Upper lobe of left lung (tissue), 6 donors: ENCODE data around the gene SLC17A2. TPM values are rescaled to one million over a fixed set of nuclear protein-coding genes. Genes with fewer than 3 reads are reported as not detected.

ENCODE experiments used
- ATAC-seq, 2 donors: fragments of 200-7000 bp; cut with Tn5 transposase; one replicate each; pipeline ENCODE4 v1.9.1; 2022; ENCODE audit warnings: mild to moderate bottlenecking in 2 of 2, moderate library complexity in 2 of 2; ENCODE audit not compliant: low FRiP score in 2 of 2
- DNase-seq, 2 donors: peaks; one replicate each; pipeline ENCODE4 v3.0.0-alpha.2; 2019 to 2020
- H3K27ac ChIP-seq, 4 donors: fragments of 200-600 bp; sonication (generic); one replicate each; pipeline ENCODE4 v1.5.1; 2016 to 2019
- H3K27me3 ChIP-seq, 4 donors: fragments of 200-600 bp; sonication (generic); one replicate each; pipeline ENCODE4 v1.5.1; 2017 to 2019
- H3K36me3 ChIP-seq, 4 donors: fragments of 200-600 bp; sonication (generic); one replicate each; pipeline ENCODE4 v1.5.1; 2016 to 2019
- H3K4me1 ChIP-seq, 4 donors: fragments of 200-600 bp; sonication (generic); one replicate each; pipeline ENCODE4 v1.5.1; 2018 to 2019
- H3K4me3 ChIP-seq, 4 donors: fragments of 200-600 bp; sonication (generic); one replicate each; pipeline ENCODE4 v1.5.1; 2017 to 2019; ENCODE audit warnings: mild to moderate bottlenecking in 2 of 4, moderate library complexity in 1 of 4
- H3K9me3 ChIP-seq, 4 donors: fragments of 200-600 bp; sonication (generic); one replicate each; pipeline ENCODE4 v1.5.1; 2018 to 2019
- EP300 ChIP-seq, 4 donors: sonication (generic); formaldehyde crosslinking; IDR thresholded peaks; one replicate each; pipeline ENCODE4 v1.5.1; 2017; ENCODE audit warnings: antibody characterized with exemption in 4 of 4, control low read depth in 2 of 4
- POLR2A ChIP-seq, 4 donors: fragments of 450-650 bp; IDR thresholded peaks; one replicate each; pipeline ENCODE4 v1.5.1; 2016 to 2017; ENCODE audit warnings: antibody characterized with exemption in 4 of 4, mild to moderate bottlenecking in 2 of 4
- POLR2AphosphoS5 ChIP-seq, 2 donors: sonication (generic); formaldehyde crosslinking; IDR thresholded peaks; one replicate each; pipeline ENCODE4 v1.5.1; 2017; ENCODE audit warnings: antibody characterized with exemption in 2 of 2
- WGBS, 2 donors: methylation state at CpG; one replicate each; pipeline ENCODE4 v1.1.5; 2017 to 2018; 5-methylcytosine and 5-hydroxymethylcytosine counted together
- total RNA-seq, 6 donors: library from RNA; depleted of rRNA in 4 of 6; stranded (reverse); fragments of >200 nt in 4 of 6; gene quantifications; one replicate each; pipeline versions ENCODE4 v1.1.0 to v1.2.1, GENCODE V29; 2016 to 2021
- TF ChIP-seq, protein P1 (sequence below), 6 experiments: fragments of 450-650 bp in 4 of 6; fragments of 200-600 bp in 2 of 6; sonication (generic) in 2 of 6; IDR thresholded peaks; one replicate each; pipeline ENCODE4 v1.5.1; 2016 to 2019; ENCODE audit warnings: antibody characterized with exemption in 6 of 6
- donor health status: DM: no; HTN: no; CAD: no; lungs with moderate emphysema.
- donor health status: DM: no; HTN: yes; CAD: no; lungs with severe emphysema.

SLC17A2 gene
- total RNA-seq, 6 donors from 2014 or later = not detected

- Histone ChIP-seq H3K36me3 (no peaks in the 10 kb centered on the region), H3K27ac (no peak overlapping the region), H3K4me3 (no peak overlapping the region), H3K27me3 (no peaks in the 10 kb centered on the region), H3K4me1 (no peaks in the 10 kb centered on the region), H3K9me3 (no peaks in the 10 kb centered on the region)
- DNase-seq = no peak
- ATAC-seq = peak in 1 of 2 donors; percentile 56
- WGBS, 2 donors = 59 to 60% methylated on average over 5 of the region's 5 CpGs
- TF ChIP-seq POLR2AphosphoS5 (IDR thresholded peaks at IDR 0.05) = no peak
- TF ChIP-seq, protein P1, sequence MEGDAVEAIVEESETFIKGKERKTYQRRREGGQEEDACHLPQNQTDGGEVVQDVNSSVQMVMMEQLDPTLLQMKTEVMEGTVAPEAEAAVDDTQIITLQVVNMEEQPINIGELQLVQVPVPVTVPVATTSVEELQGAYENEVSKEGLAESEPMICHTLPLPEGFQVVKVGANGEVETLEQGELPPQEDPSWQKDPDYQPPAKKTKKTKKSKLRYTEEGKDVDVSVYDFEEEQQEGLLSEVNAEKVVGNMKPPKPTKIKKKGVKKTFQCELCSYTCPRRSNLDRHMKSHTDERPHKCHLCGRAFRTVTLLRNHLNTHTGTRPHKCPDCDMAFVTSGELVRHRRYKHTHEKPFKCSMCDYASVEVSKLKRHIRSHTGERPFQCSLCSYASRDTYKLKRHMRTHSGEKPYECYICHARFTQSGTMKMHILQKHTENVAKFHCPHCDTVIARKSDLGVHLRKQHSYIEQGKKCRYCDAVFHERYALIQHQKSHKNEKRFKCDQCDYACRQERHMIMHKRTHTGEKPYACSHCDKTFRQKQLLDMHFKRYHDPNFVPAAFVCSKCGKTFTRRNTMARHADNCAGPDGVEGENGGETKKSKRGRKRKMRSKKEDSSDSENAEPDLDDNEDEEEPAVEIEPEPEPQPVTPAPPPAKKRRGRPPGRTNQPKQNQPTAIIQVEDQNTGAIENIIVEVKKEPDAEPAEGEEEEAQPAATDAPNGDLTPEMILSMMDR (IDR thresholded peaks at IDR 0.05) = peak; percentile 29 to 60 (median 46)
Measured at GRCh38 chr6:25889877-25890853, 40.3 kb downstream of the SLC17A2 start.

DNA sequence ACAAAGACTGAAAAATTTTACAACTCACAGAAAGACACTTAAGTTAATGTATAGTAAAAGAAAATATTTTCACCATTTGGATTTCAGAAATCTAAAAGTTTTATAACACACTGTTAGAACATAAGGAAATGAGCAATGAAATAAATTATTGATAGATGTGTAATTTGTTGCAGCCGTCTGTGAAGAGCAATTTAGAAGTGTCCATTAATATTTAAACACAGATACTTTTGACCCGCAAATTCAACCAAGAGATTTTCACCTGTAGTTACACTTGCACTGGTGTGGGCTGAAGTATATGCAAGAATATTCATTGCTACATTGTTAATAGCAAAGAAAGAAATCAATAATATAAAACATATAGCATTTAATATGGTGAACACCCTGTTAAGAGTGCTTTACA lies 41.9 kb downstream of the SLC17A2 start:
- TF ChIP-seq, protein P1 (IDR thresholded peaks at IDR 0.05) = no peak
- TF ChIP-seq EP300 (IDR thresholded peaks at IDR 0.05) (no peak), POLR2A (IDR thresholded peaks at IDR 0.05) (no peak), POLR2AphosphoS5 (IDR thresholded peaks at IDR 0.05) (no peak)
- Histone ChIP-seq H3K27me3 (no peaks in the 10 kb centered on the region), H3K27ac (no peak overlapping the region), H3K36me3 (no peaks in the 10 kb centered on the region), H3K4me3 (no peak overlapping the region), H3K9me3 (no peaks in the 10 kb centered on the region), H3K4me1 (no peaks in the 10 kb centered on the region)
- 73 to 76% methylated on average over 2 of the region's 2 CpGs for WGBS, 2 donors
- DNase-seq (no peak), ATAC-seq (no peak)

GRCh38 chr6:25886066-25886465 lies 44.4 kb downstream of the SLC17A2 start:
- H3K36me3 ChIP-seq = no peaks in the 10 kb centered on the region
- DNase-seq (no peak), ATAC-seq (no peak)
- TF ChIP-seq POLR2AphosphoS5 (IDR thresholded peaks at IDR 0.05) = no peak
- TF ChIP-seq EP300 (IDR thresholded peaks at IDR 0.05) = no peak
- peaks cover 0 to 6% (median 0%) of the 10 kb centered on the region in 4 donors for H3K4me1 ChIP-seq
- H3K27me3 ChIP-seq = no peaks in the 10 kb centered on the region
- no peak overlapping the region for H3K4me3 ChIP-seq
- H3K27ac ChIP-seq = no peak overlapping the region
- 91 to 100% methylated on average over 2 of the region's 2 CpGs for WGBS, 2 donors
- no peaks in the 10 kb centered on the region for H3K9me3 ChIP-seq

GRCh38 chr6:25883991-25884390 lies 46.5 kb downstream of the SLC17A2 start:
- no peaks in the 10 kb centered on the region for H3K36me3 ChIP-seq
- H3K27me3 ChIP-seq = no peaks in the 10 kb centered on the region
- H3K27ac ChIP-seq = no peak overlapping the region
- H3K9me3 ChIP-seq = no peaks in the 10 kb centered on the region
- peaks cover 0 to 6% (median 0%) of the 10 kb centered on the region in 4 donors for H3K4me1 ChIP-seq
- 64 to 95% methylated on average over 1 to 2 of the region's 2 CpGs for WGBS, 2 donors
- TF ChIP-seq, protein P1 (IDR thresholded peaks at IDR 0.05) = no peak
- TF ChIP-seq EP300 (IDR thresholded peaks at IDR 0.05) (no peak), POLR2AphosphoS5 (IDR thresholded peaks at IDR 0.05) (no peak), POLR2A (IDR thresholded peaks at IDR 0.05) (no peak)
- ATAC-seq = no peak
- no peak for DNase-seq
- H3K4me3 ChIP-seq = no peak overlapping the region

DNA sequence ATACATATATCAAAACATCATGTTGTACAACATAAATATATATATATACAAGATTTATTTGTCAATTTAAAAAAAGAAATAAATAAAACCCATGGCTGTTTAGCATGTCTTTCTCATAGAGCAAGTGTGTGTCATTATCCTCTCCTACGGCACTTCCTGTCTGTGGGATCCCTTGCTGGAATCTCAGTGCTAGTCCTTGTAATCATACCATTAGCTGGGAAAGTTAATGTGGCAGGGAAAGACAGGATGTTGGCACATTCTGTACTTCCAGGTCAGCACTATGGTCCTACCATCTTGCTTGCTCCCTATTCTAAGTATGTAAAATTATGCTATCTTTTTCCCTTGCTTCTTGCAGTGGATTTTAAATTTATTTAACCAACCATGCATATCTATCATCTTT lies 47.0 kb downstream of the SLC17A2 start:
- H3K4me3 ChIP-seq = no peak overlapping the region
- no peaks in the 10 kb centered on the region for H3K27me3 ChIP-seq
- DNase-seq (no peak), ATAC-seq (no peak)
- H3K36me3 ChIP-seq = no peaks in the 10 kb centered on the region
- peaks cover 0 to 6% (median 0%) of the 10 kb centered on the region in 4 donors for H3K4me1 ChIP-seq
- H3K9me3 ChIP-seq = no peaks in the 10 kb centered on the region
- TF ChIP-seq, protein P1 (IDR thresholded peaks at IDR 0.05) = no peak
- no peak for TF ChIP-seq POLR2A (IDR thresholded peaks at IDR 0.05)
- no peak for TF ChIP-seq EP300 (IDR thresholded peaks at IDR 0.05)
- no peak for TF ChIP-seq POLR2AphosphoS5 (IDR thresholded peaks at IDR 0.05)
- H3K27ac ChIP-seq = no peak overlapping the region
- WGBS, 2 donors = 88 to 92% methylated on average over 1 of the region's 1 CpG
